Measurements from ENCODE around the gene ATP6V1D. TPM values are rescaled to one million over a fixed set of nuclear protein-coding genes. Genes with fewer than 3 reads are reported as not detected.
A peak's percentile ranks its signal among the peaks of the same experiment; 100 is the strongest.

ATP6V1D gene
- total and polyA plus RNA-seq, 8 donors = 17.5 to 40.2 (median 23.2) TPM

DNA sequence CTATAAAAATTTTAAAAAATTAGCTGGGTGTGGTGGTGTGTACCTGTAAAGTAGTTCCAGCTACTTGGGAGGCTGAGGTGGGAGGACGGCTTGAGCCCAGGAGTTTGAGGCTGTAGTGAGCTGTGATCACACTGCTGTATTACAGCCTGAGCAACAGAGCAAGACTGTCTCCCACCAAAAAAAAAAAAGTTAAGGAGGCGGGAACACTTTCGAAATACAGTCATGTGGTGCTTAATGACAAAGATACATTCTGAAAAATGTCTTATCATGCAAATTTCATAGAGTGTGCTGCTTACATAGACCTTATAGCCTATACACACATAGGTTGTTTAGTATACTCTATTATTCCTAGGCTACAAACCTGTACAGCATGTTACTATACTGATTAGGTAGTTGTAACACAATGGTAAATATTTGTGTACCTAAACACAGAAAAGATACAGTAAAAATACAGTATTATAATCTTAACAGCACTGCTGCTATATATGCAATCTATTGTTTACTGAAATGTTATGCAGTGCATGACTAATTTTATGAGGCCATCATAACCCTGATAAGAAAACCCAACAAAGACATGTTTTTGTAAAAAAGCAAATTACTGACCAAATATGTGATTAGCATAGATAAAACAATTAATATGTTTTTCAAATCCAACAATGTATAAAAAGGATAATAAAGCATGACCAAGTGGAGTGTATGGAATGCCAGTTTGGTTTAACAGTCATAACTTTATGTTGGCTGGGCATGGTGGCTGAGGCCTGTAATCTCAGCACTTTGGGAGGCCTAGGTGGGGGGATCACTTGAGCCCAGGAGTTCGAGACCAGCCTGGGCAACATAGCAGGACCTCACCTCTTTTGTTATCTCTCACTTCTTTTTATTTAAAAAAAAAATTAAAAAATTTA lies 11.9 kb upstream of the ATP6V1D start:
- DNase-seq = no peak
- no peaks in the 10 kb centered on the region for H3K9me3 ChIP-seq
- TF ChIP-seq, protein P1, sequence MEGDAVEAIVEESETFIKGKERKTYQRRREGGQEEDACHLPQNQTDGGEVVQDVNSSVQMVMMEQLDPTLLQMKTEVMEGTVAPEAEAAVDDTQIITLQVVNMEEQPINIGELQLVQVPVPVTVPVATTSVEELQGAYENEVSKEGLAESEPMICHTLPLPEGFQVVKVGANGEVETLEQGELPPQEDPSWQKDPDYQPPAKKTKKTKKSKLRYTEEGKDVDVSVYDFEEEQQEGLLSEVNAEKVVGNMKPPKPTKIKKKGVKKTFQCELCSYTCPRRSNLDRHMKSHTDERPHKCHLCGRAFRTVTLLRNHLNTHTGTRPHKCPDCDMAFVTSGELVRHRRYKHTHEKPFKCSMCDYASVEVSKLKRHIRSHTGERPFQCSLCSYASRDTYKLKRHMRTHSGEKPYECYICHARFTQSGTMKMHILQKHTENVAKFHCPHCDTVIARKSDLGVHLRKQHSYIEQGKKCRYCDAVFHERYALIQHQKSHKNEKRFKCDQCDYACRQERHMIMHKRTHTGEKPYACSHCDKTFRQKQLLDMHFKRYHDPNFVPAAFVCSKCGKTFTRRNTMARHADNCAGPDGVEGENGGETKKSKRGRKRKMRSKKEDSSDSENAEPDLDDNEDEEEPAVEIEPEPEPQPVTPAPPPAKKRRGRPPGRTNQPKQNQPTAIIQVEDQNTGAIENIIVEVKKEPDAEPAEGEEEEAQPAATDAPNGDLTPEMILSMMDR (IDR thresholded peaks at IDR 0.05) = no peak
- no peak overlapping the region for H3K4me3 ChIP-seq
- WGBS, 2 donors = 91 to 97% methylated on average over 4 of the region's 4 CpGs
- no peak overlapping the region for H3K27ac ChIP-seq
- intact Hi-C loops (cut with DNase I) = no loop called here
- H3K36me3 ChIP-seq = peaks cover 3 to 60% (median 15%) of the 10 kb centered on the region in 3 donors
- peak in 1 of 4 donors; percentile 9 for ATAC-seq
- FAIRE-seq = no peak
- H3K4me1 ChIP-seq = peaks cover 0 to 3% (median 0%) of the 10 kb centered on the region in 3 donors
- H3K27me3 ChIP-seq = no peaks in the 10 kb centered on the region

DNA sequence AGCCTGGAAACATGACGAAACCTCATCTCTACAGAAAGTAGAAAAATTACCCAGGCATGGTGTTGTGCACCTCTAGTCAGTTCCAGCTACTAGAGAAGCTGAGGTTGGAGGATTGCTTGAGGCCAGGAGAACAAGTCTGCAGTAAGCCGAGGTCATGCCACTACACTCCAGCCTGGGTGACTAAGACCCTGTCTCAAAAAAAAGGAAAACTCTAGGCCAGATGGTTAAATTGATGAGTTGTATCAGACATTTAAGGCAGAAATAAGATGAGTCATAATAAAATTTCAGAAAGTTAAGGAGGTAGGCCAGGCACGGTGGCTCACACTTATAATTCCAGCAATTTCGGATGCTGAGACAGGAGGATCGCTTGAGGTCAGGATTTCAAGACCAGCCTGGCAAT lies 11.2 kb upstream of the ATP6V1D start:
- Histone ChIP-seq H3K36me3 (peaks cover 3 to 61% (median 17%) of the 10 kb centered on the region in 3 donors), H3K27me3 (no peaks in the 10 kb centered on the region), H3K9me3 (no peaks in the 10 kb centered on the region), H3K27ac (no peak overlapping the region), H3K4me3 (no peak overlapping the region), H3K4me1 (peaks cover 0 to 3% (median 0%) of the 10 kb centered on the region in 3 donors)
- WGBS, 2 donors = 95 to 98% methylated on average over 5 of the region's 5 CpGs
- ATAC-seq (peak in 1 of 4 donors; percentile 21), FAIRE-seq (no peak), DNase-seq (no peak)
- intact Hi-C loops (cut with DNase I) = no loop called here
- TF ChIP-seq, protein P1 (IDR thresholded peaks at IDR 0.05) = no peak

DNA sequence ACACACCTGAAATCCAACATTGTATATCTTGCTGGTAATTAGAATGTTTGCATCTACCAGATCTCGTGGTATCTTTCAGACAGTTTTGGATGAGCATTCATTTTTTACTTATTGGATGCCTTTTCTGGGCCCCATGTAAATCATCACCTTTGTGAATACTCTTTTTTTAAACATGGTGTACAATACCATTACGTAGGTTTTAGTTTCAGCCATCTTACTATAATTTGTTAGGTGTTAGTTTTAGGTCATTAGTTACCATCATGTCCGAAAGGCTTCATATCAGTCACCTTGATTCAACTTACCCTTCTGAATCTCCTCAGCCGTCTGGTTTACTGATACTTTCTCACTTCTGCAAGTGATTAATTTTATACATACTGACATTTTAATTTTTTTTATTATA lies 5.9 kb upstream of the ATP6V1D start:
- TF ChIP-seq, protein P1 (IDR thresholded peaks at IDR 0.05) = no peak
- Histone ChIP-seq H3K4me1 (peaks cover 12 to 35% (median 16%) of the 10 kb centered on the region in 3 donors), H3K27me3 (no peaks in the 10 kb centered on the region), H3K4me3 (no peak overlapping the region), H3K27ac (no peak overlapping the region), H3K36me3 (peaks cover 0 to 36% (median 22%) of the 10 kb centered on the region in 3 donors), H3K9me3 (no peaks in the 10 kb centered on the region)
- ATAC-seq (no peak), DNase-seq (no peak), FAIRE-seq (no peak)
- 83 to 89% methylated on average over 4 of the region's 4 CpGs for WGBS, 2 donors
- intact Hi-C loops (cut with DNase I) = no loop called here

DNA sequence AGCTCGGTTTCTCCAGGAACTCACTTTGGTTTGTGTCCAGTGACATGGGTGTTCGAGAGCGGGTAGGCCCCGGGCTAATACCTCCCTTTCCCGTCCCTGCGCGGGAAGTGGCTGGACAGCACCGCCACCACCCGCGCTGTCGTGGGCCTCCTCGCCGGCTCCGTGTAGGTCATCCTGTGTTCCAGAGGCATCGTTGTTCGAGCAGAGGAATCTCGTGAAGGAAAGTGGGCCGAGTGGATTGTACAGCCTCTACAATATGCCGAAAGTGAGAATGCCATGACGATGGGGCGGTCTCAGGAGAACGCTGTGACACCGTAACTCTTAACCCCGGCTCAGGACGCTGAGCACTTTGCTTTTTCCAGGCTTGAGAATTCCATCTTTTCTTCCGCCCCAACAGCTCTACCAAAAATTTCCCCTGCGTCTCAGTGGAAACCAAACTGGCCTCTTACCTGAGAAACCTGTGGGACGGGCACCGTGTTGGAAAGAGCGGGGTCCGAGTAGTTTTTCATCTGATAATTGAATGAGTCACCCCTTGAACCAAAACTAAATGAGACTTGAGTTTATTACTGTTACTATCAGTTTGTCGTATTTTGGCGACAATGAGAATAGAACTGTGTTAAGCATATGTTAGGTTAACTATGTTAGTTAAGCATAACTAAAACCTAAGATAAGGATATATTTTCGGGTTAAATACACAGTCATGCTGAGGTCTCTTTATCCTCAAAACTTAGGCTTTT lies 1.0 kb upstream of the ATP6V1D start:
- H3K4me1 ChIP-seq = peaks cover 18 to 45% (median 25%) of the 10 kb centered on the region in 3 donors
- H3K9me3 ChIP-seq = no peaks in the 10 kb centered on the region
- peak; percentile 44 to 61 (median 54) for ATAC-seq

More for the DNA sequence above, 1.0 kb upstream of the ATP6V1D start:
- Histone ChIP-seq H3K4me3 (peak overlapping the region; percentile 42 to 88 (median 77)), H3K36me3 (peaks cover 0 to 8% (median 8%) of the 10 kb centered on the region in 3 donors), H3K27ac (peak overlapping the region; percentile 59 to 96 (median 89)), H3K27me3 (no peaks in the 10 kb centered on the region)
- TF ChIP-seq, protein P1 (IDR thresholded peaks at IDR 0.05) = no peak
- no peak for DNase-seq
- 1% methylated on average over 34 of the region's 34 CpGs for WGBS, 2 donors
- no peak for FAIRE-seq
- intact Hi-C loops (cut with DNase I) = no loop called here

Data from pancreas (tissue), 10 donors.